ENCODE measurements around the gene PEAR1. TPM values are rescaled to one million over a fixed set of nuclear protein-coding genes. Genes with fewer than 3 reads are reported as not detected.
A peak's percentile ranks its signal among the peaks of the same experiment; 100 is the strongest.

The PEAR1 gene
- total RNA-seq, 1 experiment from 2014 or later = 0.39 TPM

GRCh38 chr1:156920233-156921052, 26.9 kb downstream of the PEAR1 start, which contains the start of gene LRRC71:
LRRC71 (plus strand) TSS chr1:156920632; CDS start chr1:156920804, 172 bp downstream.
- no peaks in the 10 kb centered on the region for H3K79me2 ChIP-seq (ENCODE audit: insufficient read depth, low read length)
- no peak within 1 kb of the TSS for H3T11ph ChIP-seq (ENCODE audit: low read length)
- H3K9me3 Mint-ChIP-seq = peaks cover 0 to 3% of the 10 kb centered on the region in 2 experiments; a peak in 2 of 5 replicates
- H3K27me3 Mint-ChIP-seq (ENCODE audit: low read depth) = peaks cover 99% of the 10 kb centered on the region
- no peak within 1 kb of the TSS; a peak in 2 of 7 replicates for H3K27ac Mint-ChIP-seq
- no peak within 1 kb of the TSS for H3K4ac ChIP-seq (ENCODE audit: low read depth, low read length)
- peaks cover 10 to 29% of the 10 kb centered on the region in 2 experiments for H3K4me1 Mint-ChIP-seq
- H2AFZ ChIP-seq (ENCODE audit: low read length) = no peak within 1 kb of the TSS
- H3K36me3 Mint-ChIP-seq (ENCODE audit: insufficient read depth in 1 of 3, low read depth in 3 of 3) = no peaks in the 10 kb centered on the region; a peak in 1 of 7 replicates
- no peaks in the 10 kb centered on the region for H4K20me1 ChIP-seq (ENCODE audit: control insufficient read depth, insufficient read depth, insufficient read length)
- no peak within 1 kb of the TSS; the same call in 1 of the 2 replicates for H3K14ac ChIP-seq (ENCODE audit: insufficient read depth, low read length)
- H3K23ac ChIP-seq (ENCODE audit: insufficient read length, low read depth, low read length) = no peak within 1 kb of the TSS
- H3K23me2 ChIP-seq (ENCODE audit: insufficient read length, low read depth, low read length, poor library complexity, severe bottlenecking) = peaks cover 10% of the 10 kb centered on the region
- H3K9me3 ChIP-seq (ENCODE audit: control insufficient read depth, low read depth, low read length) = no peaks in the 10 kb centered on the region
- H2BK5ac ChIP-seq (ENCODE audit: insufficient read length, low read length) = no peak within 1 kb of the TSS
- no peaks in the 10 kb centered on the region for H3K4me1 ChIP-seq (ENCODE audit: insufficient read depth, low read length)
- peak; percentile 99 for TF ChIP-seq CTCF (conservative IDR thresholded peaks at IDR 0.05)
- peak within 1 kb of the TSS; percentile 62 to 82 for H3K4me3 Mint-ChIP-seq
- no peak within 1 kb of the TSS for H3K9ac ChIP-seq (ENCODE audit: extremely low read depth, insufficient read length, low read length)
- no peak within 1 kb of the TSS for H4K5ac ChIP-seq (ENCODE audit: insufficient read length, low read depth, low read length)
- no peaks in the 10 kb centered on the region for H3K79me1 ChIP-seq (ENCODE audit: insufficient read depth, low read depth, low read length, poor library complexity, severe bottlenecking)
- no peak within 1 kb of the TSS for H3K27ac ChIP-seq (ENCODE audit: insufficient read length, low read depth, low read length)
- H2BK12ac ChIP-seq (ENCODE audit: insufficient read length, low read depth, low read length) = no peak within 1 kb of the TSS
- no peak within 1 kb of the TSS for H2BK20ac ChIP-seq (ENCODE audit: low read depth, low read length, poor library complexity, severe bottlenecking)
- no peak within 1 kb of the TSS for H2AK5ac ChIP-seq (ENCODE audit: insufficient read length, low read length)
- H2BK120ac ChIP-seq (ENCODE audit: low read depth, low read length, poor library complexity, severe bottlenecking) = no peak within 1 kb of the TSS
- no peak within 1 kb of the TSS for H3K18ac ChIP-seq (ENCODE audit: insufficient read length, low read depth, low read length)
- H2BK15ac ChIP-seq (ENCODE audit: low read depth, low read length) = no peak within 1 kb of the TSS
- H3K56ac ChIP-seq (ENCODE audit: insufficient read length, low read depth, low read length) = no peak within 1 kb of the TSS
- H3K27me3 ChIP-seq (ENCODE audit: insufficient read depth, low read length) = peaks cover 50% of the 10 kb centered on the region
- peak; percentile 87 for DNase-seq
- H4K8ac ChIP-seq (replicated peaks; ENCODE audit: insufficient read length, low read depth, low read length) = no peak within 1 kb of the TSS
- no peak within 1 kb of the TSS for H4K91ac ChIP-seq (ENCODE audit: insufficient read length, low read depth, low read length)
- WGBS (ENCODE audit: extremely low coverage, insufficient read length, low lambda C conversion rate) = no CpG with 5 or more reads among the region's 71 CpGs
- H3K4me2 ChIP-seq (ENCODE audit: insufficient read depth, insufficient read length, low read length) = peak within 1 kb of the TSS; percentile 50
